Tibial nerve (tissue), 4 donors: ENCODE results near the gene IPO5. TPM values are rescaled to one million over a fixed set of nuclear protein-coding genes. Genes with fewer than 3 reads are reported as not detected.
"Not testable (repeated sequence)": the region's sequence is repeated elsewhere in the genome, so short reads cannot be mapped to it uniquely, and the experiment has no call there.

ENCODE experiments used
- DNase-seq, 2 donors: peaks; one replicate each; pipeline ENCODE4 v3.0.0-alpha.2; 2019; ENCODE audit warnings: low spot score in 2 of 2
- H3K27ac ChIP-seq, 4 donors: fragments of 200-600 bp; sonication (generic) in 3 of 4; one replicate each; pipeline ENCODE4 v1.5.1; 2017 to 2019; ENCODE audit warnings: mild to moderate bottlenecking in 1 of 4
- H3K27me3 ChIP-seq, 2 donors: fragments of 200-600 bp; sonication (generic) in 1 of 2; one replicate each; pipeline versions ENCODE4 v1.5.1 to v1.6.0; 2017 to 2019
- H3K36me3 ChIP-seq, 3 donors: fragments of 200-600 bp; sonication (generic); one replicate each; pipeline ENCODE4 v1.5.1; 2018 to 2019
- H3K4me1 ChIP-seq, 4 donors: fragments of 200-600 bp; sonication (generic) in 3 of 4; one replicate each; pipeline ENCODE4 v1.5.1; 2017 to 2019
- H3K4me3 ChIP-seq, 4 donors: fragments of 200-600 bp; sonication (generic) in 3 of 4; one replicate each; pipeline ENCODE4 v1.5.1; 2017 to 2019; ENCODE audit warnings: mild to moderate bottlenecking in 1 of 4, moderate library complexity in 1 of 4
- H3K9me3 ChIP-seq, 4 donors: fragments of 200-600 bp; sonication (generic) in 3 of 4; one replicate each; pipeline ENCODE4 v1.5.1; 2017 to 2019
- CTCF ChIP-seq, 5 experiments: fragments of 200-600 bp in 3 of 5; fragments of 450-650 bp in 2 of 5; sonication (generic) in 3 of 5; IDR thresholded peaks; one replicate each; pipeline ENCODE4 v1.5.1; 2016 to 2019; ENCODE audit warnings: antibody characterized with exemption in 5 of 5, mild to moderate bottlenecking in 3 of 5, moderate library complexity in 2 of 5
- EP300 ChIP-seq, 2 donors: sonication (generic); formaldehyde crosslinking; IDR thresholded peaks; one replicate each; pipeline ENCODE4 v1.6.1; 2017; ENCODE audit warnings: antibody characterized with exemption in 2 of 2, mild to moderate bottlenecking in 1 of 2
- POLR2A ChIP-seq, 2 donors: fragments of 450-650 bp; IDR thresholded peaks; one replicate each; pipeline ENCODE4 v1.6.1; 2017; ENCODE audit warnings: antibody characterized with exemption in 2 of 2, mild to moderate bottlenecking in 2 of 2, moderate library complexity in 2 of 2
- WGBS, 2 donors: methylation state at CpG; one replicate each; pipeline ENCODE4 v1.1.5; 2018; 5-methylcytosine and 5-hydroxymethylcytosine counted together
- total RNA-seq, 4 donors: library from RNA; depleted of rRNA; stranded (reverse); fragments of >200 nt; gene quantifications; one replicate each; pipeline ENCODE4 v1.1.0, GENCODE V29; 2016

IPO5 gene
- total RNA-seq, 4 donors from 2014 or later, result 117 to 135 (median 120) TPM

DNA sequence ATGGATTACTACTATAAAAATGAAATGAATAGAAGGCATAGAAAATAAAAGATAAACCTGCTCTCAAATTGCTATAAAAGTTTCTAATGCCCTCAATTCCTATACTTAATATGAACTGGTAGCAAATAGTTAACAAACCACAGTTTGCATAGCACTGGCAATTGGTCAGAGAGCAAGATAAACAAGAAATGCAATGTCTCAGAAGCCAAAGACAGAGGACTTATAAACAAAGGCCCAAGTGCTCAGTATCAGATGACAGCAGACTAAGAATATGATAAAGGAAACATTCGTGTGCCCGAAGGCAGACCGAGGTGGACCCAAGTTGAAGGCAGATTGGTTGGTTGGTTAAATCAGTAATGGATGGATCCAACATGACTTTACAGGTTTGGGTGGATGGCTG lies 50.6 kb downstream of the IPO5 start:
- no peaks in the 10 kb centered on the region for H3K9me3 ChIP-seq

GRCh38 chr13:98004997-98005396 lies 51.5 kb downstream of the IPO5 start:
- not testable (repeated sequence) for H3K4me1 ChIP-seq
- peaks cover 3 to 97% (median 19%) of the 10 kb centered on the region in 3 donors for H3K36me3 ChIP-seq

More for the DNA sequence above, 50.6 kb downstream of the IPO5 start:
- no peak overlapping the region for H3K4me3 ChIP-seq
- TF ChIP-seq CTCF (IDR thresholded peaks at IDR 0.05) (no peak), EP300 (IDR thresholded peaks at IDR 0.05) (no peak), POLR2A (IDR thresholded peaks at IDR 0.05) (no peak)
- no peak overlapping the region for H3K27ac ChIP-seq
- no peaks in the 10 kb centered on the region for H3K4me1 ChIP-seq
- H3K27me3 ChIP-seq, result no peaks in the 10 kb centered on the region
- DNase-seq, result no peak
- 52% methylated on average over 3 of the region's 3 CpGs for WGBS, 2 donors
- peaks cover 3 to 97% (median 25%) of the 10 kb centered on the region in 3 donors for H3K36me3 ChIP-seq

DNA sequence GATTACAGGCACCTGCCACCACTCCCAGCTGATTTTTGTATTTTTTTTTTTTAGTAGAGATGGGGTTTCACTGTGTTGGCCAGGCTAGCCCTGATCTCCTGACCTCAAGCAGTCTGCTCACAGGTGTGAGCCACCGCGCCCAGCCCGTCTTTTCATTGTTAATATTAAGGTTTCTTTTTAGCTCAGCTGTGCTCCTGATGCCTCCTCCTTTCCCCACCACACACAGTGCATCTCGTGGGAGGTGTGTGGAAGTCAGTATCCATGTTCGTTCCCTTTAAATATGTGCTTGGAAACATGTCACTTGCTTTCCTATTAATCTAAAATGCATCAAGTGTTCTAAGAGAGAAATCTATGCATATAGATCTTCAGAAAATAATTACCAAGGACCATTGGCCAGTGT lies 53.5 kb downstream of the IPO5 start:
- WGBS, 2 donors, result 90% methylated on average over 5 of the region's 5 CpGs

More at GRCh38 chr13:98004997-98005396, 51.5 kb downstream of the IPO5 start:
- H3K4me3 ChIP-seq, H3K27me3 ChIP-seq, H3K27ac ChIP-seq, DNase-seq, H3K9me3 ChIP-seq: not testable (repeated sequence)
- WGBS, 2 donors, result 94 to 96% methylated on average over 8 of the region's 8 CpGs

GRCh38 chr13:98013241-98013640 lies 59.8 kb downstream of the IPO5 start:
- H3K27me3 ChIP-seq, result no peaks in the 10 kb centered on the region
- peaks cover 0 to 100% (median 9%) of the 10 kb centered on the region in 3 donors for H3K36me3 ChIP-seq
- H3K27ac ChIP-seq, result no peak overlapping the region
- no peak for DNase-seq
- H3K4me3 ChIP-seq, result no peak overlapping the region
- WGBS, 2 donors, result 86 to 89% methylated on average over 9 of the region's 9 CpGs
- no peaks in the 10 kb centered on the region for H3K9me3 ChIP-seq
- TF ChIP-seq CTCF (IDR thresholded peaks at IDR 0.05) (no peak), EP300 (IDR thresholded peaks at IDR 0.05) (no peak), POLR2A (IDR thresholded peaks at IDR 0.05) (no peak)
- H3K4me1 ChIP-seq, result no peaks in the 10 kb centered on the region

More for the DNA sequence above, 53.5 kb downstream of the IPO5 start:
- H3K4me3 ChIP-seq, result no peak overlapping the region
- H3K4me1 ChIP-seq, result no peaks in the 10 kb centered on the region
- TF ChIP-seq EP300 (IDR thresholded peaks at IDR 0.05), result no peak
- no peak for TF ChIP-seq POLR2A (IDR thresholded peaks at IDR 0.05)
- no peak for TF ChIP-seq CTCF (IDR thresholded peaks at IDR 0.05)
- H3K36me3 ChIP-seq, result peaks cover 3 to 99% (median 10%) of the 10 kb centered on the region in 3 donors
- no peak for DNase-seq
- no peaks in the 10 kb centered on the region for H3K9me3 ChIP-seq
- H3K27ac ChIP-seq, result no peak overlapping the region
- no peaks in the 10 kb centered on the region for H3K27me3 ChIP-seq

DNA sequence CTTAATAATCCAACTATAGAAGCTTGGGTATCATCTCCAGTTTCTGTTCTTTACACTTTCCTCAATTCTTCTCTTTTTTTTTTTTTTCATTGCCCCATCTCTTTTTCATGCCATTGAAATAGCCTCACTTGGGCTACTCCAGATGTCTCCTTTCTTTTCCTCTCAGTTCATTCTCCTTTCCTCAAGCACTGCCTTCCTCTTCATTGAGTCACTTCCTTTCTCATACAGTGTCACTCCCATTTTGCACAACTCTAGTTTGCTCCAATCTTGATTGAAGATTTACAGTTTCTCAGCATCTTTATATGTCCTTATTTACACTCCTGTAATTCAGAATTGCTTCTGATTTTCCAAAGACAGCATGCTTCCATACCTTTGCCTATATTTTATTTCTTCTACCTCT lies 61.3 kb downstream of the IPO5 start:
- Histone ChIP-seq H3K9me3 (no peaks in the 10 kb centered on the region), H3K4me1 (no peaks in the 10 kb centered on the region), H3K36me3 (peaks cover 4 to 100% (median 23%) of the 10 kb centered on the region in 3 donors), H3K4me3 (no peak overlapping the region), H3K27me3 (no peaks in the 10 kb centered on the region), H3K27ac (no peak overlapping the region)
- no peak for TF ChIP-seq POLR2A (IDR thresholded peaks at IDR 0.05)
- TF ChIP-seq EP300 (IDR thresholded peaks at IDR 0.05), result no peak
- TF ChIP-seq CTCF (IDR thresholded peaks at IDR 0.05), result no peak
- DNase-seq, result no peak

DNA sequence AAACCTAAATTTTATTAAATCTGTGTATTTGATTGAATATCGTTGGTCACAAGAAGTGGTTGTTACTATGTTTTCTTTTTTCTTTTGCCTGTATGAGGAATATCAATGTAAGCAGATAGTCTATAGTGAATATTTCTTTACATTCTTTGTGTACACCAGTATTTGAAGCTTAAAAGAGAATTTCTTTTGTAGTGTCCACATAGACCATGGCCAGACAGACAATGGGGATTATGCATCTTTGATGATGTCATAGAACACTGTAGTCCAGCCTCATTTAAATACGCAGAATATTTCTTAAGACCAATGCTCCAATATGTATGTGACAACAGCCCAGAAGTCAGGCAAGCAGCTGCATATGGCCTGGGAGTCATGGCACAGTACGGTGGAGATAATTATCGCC lies 64.8 kb downstream of the IPO5 start:
- WGBS, 2 donors, result 89 to 95% methylated on average over 4 of the region's 4 CpGs
- H3K9me3 ChIP-seq, result no peaks in the 10 kb centered on the region
- TF ChIP-seq CTCF (IDR thresholded peaks at IDR 0.05) (no peak), POLR2A (IDR thresholded peaks at IDR 0.05) (no peak), EP300 (IDR thresholded peaks at IDR 0.05) (no peak)
- peaks cover 0 to 18% (median 0%) of the 10 kb centered on the region in 4 donors for H3K4me1 ChIP-seq
- no peak overlapping the region for H3K27ac ChIP-seq
- H3K36me3 ChIP-seq, result peaks cover 6 to 87% (median 18%) of the 10 kb centered on the region in 3 donors
- DNase-seq, result no peak
- no peak overlapping the region for H3K4me3 ChIP-seq
- no peaks in the 10 kb centered on the region for H3K27me3 ChIP-seq
